Endothelial cell of umbilical vein (primary cell): ENCODE results near the gene METAP1. TPM values are rescaled to one million over a fixed set of nuclear protein-coding genes. Genes with fewer than 3 reads are reported as not detected.

Experiments used
- BruUV-seq: library from RNA; stranded (reverse); fragments of 400-500 nt; replicated peaks from 2 replicates; lab custom pipeline; 2021; lab: Mats Ljungman, UMichigan
- CTCF ChIA-PET: fragments of 300-600, 350-600 bp; sonication (Branson Sonifier 250); formaldehyde crosslinking; loops from one replicate; lab custom pipeline; 2021; ENCODE audit warnings: antibody characterized with exemption, inconsistent platforms; lab: Charles Lee
- POLR2A ChIA-PET: fragments of 300-600, 350-600 bp; sonication (Branson Sonifier 250); formaldehyde crosslinking; loops from one replicate; lab custom pipeline; 2021; ENCODE audit warnings: antibody characterized with exemption, inconsistent platforms; lab: Charles Lee
- DNase-seq: peaks from one replicate; pipeline ENCODE4 v3.0.0-alpha.2; 2011; ENCODE audit warnings: low read depth, low spot score
- FAIRE-seq: peaks from 2 replicates; lab custom pipeline; 2011; peaks lifted over from hg19 to GRCh38; lab: Jason Lieb, UNC
- H2AFZ ChIP-seq: 2 replicates; pipeline ENCODE4 v1.6.0; 2012; ENCODE audit warnings: low read depth, low read length, control low read depth, inconsistent platforms
- H3K27ac ChIP-seq: 2 replicates; pipeline ENCODE4 v1.5.1; 2011; ENCODE audit warnings: low read depth, mild to moderate bottlenecking, control low read depth, low read length, moderate library complexity; ENCODE audit not compliant: insufficient read depth
- H3K27me3 ChIP-seq, 2 experiments: 2 replicates each; pipeline versions ENCODE4 v1.6.0 to v1.6.1; 2011; ENCODE audit warnings: low read length in 2 of 2, mixed read lengths in 1 of 2; ENCODE audit not compliant: control insufficient read depth in 2 of 2, insufficient read depth in 2 of 2
- H3K36me3 ChIP-seq, 2 experiments: 2 replicates in 1 of 2; 3 replicates in 1 of 2; pipeline ENCODE4 v1.5.1; 2011; ENCODE audit warnings: low read length in 2 of 2, mild to moderate bottlenecking in 1 of 2, moderate library complexity in 1 of 2; ENCODE audit not compliant: control insufficient read depth in 2 of 2, insufficient read depth in 2 of 2; ENCODE audit errors: extremely low read depth in 1 of 2
- H3K4me1 ChIP-seq: 3 replicates; pipeline ENCODE4 v1.5.1; 2011; ENCODE audit warnings: mild to moderate bottlenecking, low read length; ENCODE audit not compliant: control insufficient read depth, insufficient read depth; ENCODE audit errors: extremely low read depth
- H3K4me2 ChIP-seq: 2 replicates; pipeline ENCODE4 v1.6.1; 2011; ENCODE audit warnings: low read length, control low read depth, mixed read lengths; ENCODE audit not compliant: insufficient read depth
- H3K4me3 ChIP-seq, 3 experiments: fragments of 200-600 bp in 1 of 3; sonication (generic), shearing (Covaris generic) in 1 of 3; replicated peaks in 1 of 3; 2 replicates each; pipeline ENCODE4 v1.5.1; 2011 to 2016; ENCODE audit warnings: control low read depth in 3 of 3, low read length in 3 of 3, mild to moderate bottlenecking in 2 of 3, inconsistent platforms in 1 of 3, low read depth in 1 of 3, moderate library complexity in 1 of 3; ENCODE audit not compliant: insufficient read depth in 1 of 3
- H3K79me2 ChIP-seq: 2 replicates; pipeline ENCODE4 v1.6.0; 2012; ENCODE audit warnings: low read length, inconsistent platforms; ENCODE audit not compliant: control insufficient read depth, insufficient read depth
- H3K9ac ChIP-seq: replicated peaks from 2 replicates; pipeline ENCODE3; 2011; ENCODE audit warnings: low read length, control low read depth; ENCODE audit not compliant: insufficient read depth; ENCODE audit errors: extremely low read depth
- H3K9me1 ChIP-seq: replicated peaks from 3 replicates; pipeline ENCODE4 v1.6.0; 2011; ENCODE audit warnings: mild to moderate bottlenecking, low read length; ENCODE audit not compliant: control insufficient read depth, insufficient read depth; ENCODE audit errors: extremely low read depth
- H3K9me3 ChIP-seq: replicated peaks from 2 replicates; pipeline ENCODE4 v1.5.1; 2012; ENCODE audit warnings: low read length, inconsistent platforms; ENCODE audit not compliant: control insufficient read depth, insufficient read depth
- H4K20me1 ChIP-seq: replicated peaks from 2 replicates; pipeline ENCODE3; 2011; ENCODE audit warnings: mild to moderate bottlenecking, low read length; ENCODE audit not compliant: control insufficient read depth, insufficient read depth; ENCODE audit errors: extremely low read depth
- EZH2 ChIP-seq: IDR thresholded peaks from 2 replicates; pipeline ENCODE4 v1.6.1; 2012; ENCODE audit warnings: borderline replicate concordance, low read depth, mild to moderate bottlenecking, moderate library complexity, low read length, inconsistent platforms; ENCODE audit not compliant: severe bottlenecking
- FOS ChIP-seq: IDR thresholded peaks from 2 replicates; pipeline ENCODE4 v1.6.1; 2011; ENCODE audit warnings: mild to moderate bottlenecking, low read length, moderate library complexity, borderline replicate concordance; ENCODE audit not compliant: insufficient read depth
- GATA2 ChIP-seq: IDR thresholded peaks from 2 replicates; pipeline ENCODE4 v1.7.0; 2011; ENCODE audit warnings: low read depth, mild to moderate bottlenecking, moderate library complexity, mixed read lengths, low read length; ENCODE audit not compliant: insufficient read length, insufficient read depth
- JUN ChIP-seq: IDR thresholded peaks from 2 replicates; pipeline ENCODE4 v1.6.1; 2011; ENCODE audit warnings: borderline replicate concordance, low read depth; ENCODE audit not compliant: insufficient read length, insufficient read depth
- MYC ChIP-seq: IDR thresholded peaks from one replicate; pipeline ENCODE4 v1.6.1; 2011; ENCODE audit warnings: mild to moderate bottlenecking, low read depth, low read length
- POLR2A ChIP-seq: IDR thresholded peaks from 2 replicates; pipeline ENCODE4 v1.6.1; 2012; ENCODE audit warnings: low read depth, mild to moderate bottlenecking, control low read depth, low read length
- POLR2AphosphoS5 ChIP-seq: IDR thresholded peaks from 2 replicates; pipeline ENCODE4 v1.6.1; 2012; ENCODE audit warnings: low read depth, mild to moderate bottlenecking, control low read depth, low read length, moderate library complexity; ENCODE audit not compliant: insufficient read depth
- dilution Hi-C: fragments of 300-500 bp; cut with MboI; formaldehyde crosslinking; loops from one replicate; pipeline ENCODE4 v1.15.0; 2019; ENCODE audit warnings: low sequenced_read_pairs; ENCODE audit not compliant: extremely low pct_ligation_motif_present
- intact Hi-C: fragments of 100-400 bp; cut with micrococcal nuclease; formaldehyde crosslinking; loops from one replicate; pipeline ENCODE4 v1.10.0; 2022
- polyA plus RNA-seq, 4 experiments: library from polyadenylated mRNA; depleted of rRNA in 3 of 4; stranded (reverse) in 3 of 4; unstranded in 1 of 4; fragments of >200 nt; gene quantifications; 2 replicates each; pipeline versions ENCODE4 v1.2.1 to v1.2.3, GENCODE V29; 2011 to 2012; ENCODE audit warnings: missing spikeins in 1 of 4
- total RNA-seq: library from RNA; stranded (reverse); gene quantifications from 2 replicates; pipeline ENCODE4 v1.2.3, GENCODE V29; 2021
- TF ChIP-seq, protein P1 (sequence below): IDR thresholded peaks from 2 replicates; pipeline ENCODE4 v1.6.1; 2011; ENCODE audit not compliant: insufficient read depth, insufficient read length
- TF ChIP-seq, protein P2 (sequence below), 2 donors: IDR thresholded peaks; 1 replicate in 1 of 2; 2 replicates in 1 of 2; pipeline ENCODE4 v1.5.1; 2011; ENCODE audit warnings: low read length in 2 of 2, mild to moderate bottlenecking in 2 of 2, moderate library complexity in 2 of 2, control low read depth in 1 of 2, inconsistent platforms in 1 of 2, low read depth in 1 of 2; ENCODE audit not compliant: insufficient read depth in 1 of 2; ENCODE audit errors: extremely low read depth in 1 of 2

METAP1 gene
- total and polyA plus RNA-seq, 2 donors (not counting 3 experiments of a cell fraction or from before 2014, with no cell fraction given): 26.4 to 39.8 TPM

DNA sequence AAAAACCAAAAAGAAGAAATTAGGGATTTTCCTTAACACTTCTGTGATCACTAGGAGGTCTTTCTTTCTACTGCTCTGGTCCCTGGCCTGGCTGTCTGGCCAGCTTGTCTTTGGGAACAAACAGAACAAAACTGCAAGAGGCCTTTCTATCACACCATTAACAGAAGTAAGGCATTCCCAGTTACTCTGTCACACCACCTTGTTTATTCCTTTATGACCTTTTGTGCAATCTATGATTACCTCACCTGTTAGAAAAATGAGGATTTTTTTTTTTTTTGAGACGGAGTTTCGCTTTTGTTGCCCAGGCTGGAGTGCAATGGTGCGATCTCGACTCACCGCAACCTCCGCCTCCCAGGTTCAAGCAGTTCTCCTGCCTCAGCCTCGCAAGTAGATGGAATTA lies 3.0 kb downstream of the METAP1 start:
- Histone ChIP-seq H3K79me2 (peaks cover 70% of the 10 kb centered on the region), H3K9me3 (no peaks in the 10 kb centered on the region), H3K4me2 (no peak overlapping the region), H2AFZ (no peak overlapping the region), H3K9ac (no peak overlapping the region), H3K36me3 (no peaks in the 10 kb centered on the region), H3K4me3 (no peak overlapping the region), H3K9me1 (no peaks in the 10 kb centered on the region), H3K27me3 (no peaks in the 10 kb centered on the region), H3K27ac (no peak overlapping the region), H3K4me1 (peaks cover 6% of the 10 kb centered on the region), H4K20me1 (peaks cover 2% of the 10 kb centered on the region)
- CTCF ChIA-PET: no interaction called here
- DNase-seq: no peak
- BruUV-seq: no TSS peak
- dilution Hi-C loops (no loop called here), intact Hi-C loops (loop anchor here (5.0 to 10.0 kb wide), 2 partner anchors 314 to 851 kb away; no protein-coding TSS in a partner anchor)
- POLR2A ChIA-PET: no interaction called here
- no peak for TF ChIP-seq EZH2
- TF ChIP-seq, protein P1, sequence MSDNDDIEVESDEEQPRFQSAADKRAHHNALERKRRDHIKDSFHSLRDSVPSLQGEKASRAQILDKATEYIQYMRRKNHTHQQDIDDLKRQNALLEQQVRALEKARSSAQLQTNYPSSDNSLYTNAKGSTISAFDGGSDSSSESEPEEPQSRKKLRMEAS: no peak
- no peak for FAIRE-seq

- H3K79me2 ChIP-seq: peaks cover 88% of the 10 kb centered on the region
- ChIA-PET POLR2A (no interaction called here), CTCF (interaction anchor here (0.9 to 1.5 kb wide), 4 partner anchors 10 to 58 kb away, joined by 3 to 4 read pairs (median 3); no protein-coding TSS in a partner anchor)
- peaks cover 2% of the 10 kb centered on the region for H4K20me1 ChIP-seq
- no peaks in the 10 kb centered on the region for H3K36me3 ChIP-seq
- BruUV-seq: no TSS peak
- H3K9me1 ChIP-seq: no peaks in the 10 kb centered on the region
- no peaks in the 10 kb centered on the region for H3K27me3 ChIP-seq
- no peaks in the 10 kb centered on the region for H3K9me3 ChIP-seq
- dilution Hi-C loops (no loop called here), intact Hi-C loops (no loop called here)
- TF ChIP-seq, protein P2, sequence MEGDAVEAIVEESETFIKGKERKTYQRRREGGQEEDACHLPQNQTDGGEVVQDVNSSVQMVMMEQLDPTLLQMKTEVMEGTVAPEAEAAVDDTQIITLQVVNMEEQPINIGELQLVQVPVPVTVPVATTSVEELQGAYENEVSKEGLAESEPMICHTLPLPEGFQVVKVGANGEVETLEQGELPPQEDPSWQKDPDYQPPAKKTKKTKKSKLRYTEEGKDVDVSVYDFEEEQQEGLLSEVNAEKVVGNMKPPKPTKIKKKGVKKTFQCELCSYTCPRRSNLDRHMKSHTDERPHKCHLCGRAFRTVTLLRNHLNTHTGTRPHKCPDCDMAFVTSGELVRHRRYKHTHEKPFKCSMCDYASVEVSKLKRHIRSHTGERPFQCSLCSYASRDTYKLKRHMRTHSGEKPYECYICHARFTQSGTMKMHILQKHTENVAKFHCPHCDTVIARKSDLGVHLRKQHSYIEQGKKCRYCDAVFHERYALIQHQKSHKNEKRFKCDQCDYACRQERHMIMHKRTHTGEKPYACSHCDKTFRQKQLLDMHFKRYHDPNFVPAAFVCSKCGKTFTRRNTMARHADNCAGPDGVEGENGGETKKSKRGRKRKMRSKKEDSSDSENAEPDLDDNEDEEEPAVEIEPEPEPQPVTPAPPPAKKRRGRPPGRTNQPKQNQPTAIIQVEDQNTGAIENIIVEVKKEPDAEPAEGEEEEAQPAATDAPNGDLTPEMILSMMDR (IDR thresholded peaks at IDR 0.05; ENCODE audit: extremely low read depth in 1 of 2, insufficient read depth in 1 of 2, low read depth in 1 of 2, low read length in 2 of 2): no peak
- TF ChIP-seq, protein P1: no peak
- no peak for TF ChIP-seq POLR2AphosphoS5
- TF ChIP-seq POLR2A: no peak
- TF ChIP-seq FOS: no peak
- no peak for TF ChIP-seq JUN
- no peak for TF ChIP-seq MYC
- no peak for TF ChIP-seq EZH2
- no peak for TF ChIP-seq GATA2
- no peak overlapping the region for H3K4me2 ChIP-seq
- H2AFZ ChIP-seq: no peak overlapping the region
- no peak overlapping the region for H3K9ac ChIP-seq
- no peak overlapping the region for H3K27ac ChIP-seq
- H3K4me1 ChIP-seq: no peaks in the 10 kb centered on the region
- no peak for DNase-seq
- H3K4me3 ChIP-seq: no peak overlapping the region
- no peak for FAIRE-seq
These were observed 6.8 kb downstream of the METAP1 start for GRCh38 chr4:99002279-99002678.
